CD4-positive, alpha-beta T cell treated with Interleukin-4 for 4 hours (primary cell): Measurements from ENCODE around the gene IFFO2.

ENCODE experiments used
- DNase-seq: peaks from one replicate; pipeline ENCODE4 v3.0.0-alpha.2; 2020

The IFFO2 gene

DNA sequence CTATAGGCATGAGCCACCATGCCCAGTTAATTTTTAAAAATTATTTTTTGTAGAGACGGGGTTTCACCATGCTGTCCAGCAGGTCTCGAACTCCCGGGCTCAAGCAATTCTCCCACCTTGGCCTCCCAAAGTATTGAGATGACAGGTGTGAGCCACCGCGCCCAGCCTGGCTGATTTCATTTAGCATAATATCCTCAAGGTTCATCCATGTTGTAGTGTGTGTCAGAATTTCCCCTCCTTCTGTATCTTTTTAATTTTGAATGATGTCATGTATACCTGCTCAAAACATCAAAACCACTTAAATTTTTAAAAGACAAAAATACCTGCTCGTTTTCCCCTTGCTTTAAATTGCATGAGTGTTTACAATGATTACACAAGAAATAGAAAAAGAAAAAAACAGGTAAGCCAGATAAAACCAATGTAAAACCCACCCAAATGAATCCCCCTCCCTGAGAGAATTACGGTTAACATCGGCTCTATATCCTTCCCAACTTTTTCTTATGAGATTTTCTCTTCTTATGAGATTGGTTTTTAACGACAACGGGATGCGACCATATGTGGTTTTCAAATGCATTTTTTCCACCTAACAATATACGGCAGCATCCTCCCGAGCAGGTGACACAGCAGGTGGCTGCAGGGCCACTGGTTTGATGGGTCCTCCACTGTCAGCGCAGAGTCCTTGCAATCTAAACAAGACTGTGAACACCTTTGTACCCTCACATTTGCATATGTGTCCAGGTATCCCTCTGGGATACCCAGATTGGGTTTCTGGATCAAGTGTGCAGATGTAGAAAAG is 22.1 kb downstream of the IFFO2 start:
- peak; percentile 59 for DNase-seq

GRCh38 chr1:18932879-18933278 is 23.6 kb downstream of the IFFO2 start:
- DNase-seq = no peak

DNA sequence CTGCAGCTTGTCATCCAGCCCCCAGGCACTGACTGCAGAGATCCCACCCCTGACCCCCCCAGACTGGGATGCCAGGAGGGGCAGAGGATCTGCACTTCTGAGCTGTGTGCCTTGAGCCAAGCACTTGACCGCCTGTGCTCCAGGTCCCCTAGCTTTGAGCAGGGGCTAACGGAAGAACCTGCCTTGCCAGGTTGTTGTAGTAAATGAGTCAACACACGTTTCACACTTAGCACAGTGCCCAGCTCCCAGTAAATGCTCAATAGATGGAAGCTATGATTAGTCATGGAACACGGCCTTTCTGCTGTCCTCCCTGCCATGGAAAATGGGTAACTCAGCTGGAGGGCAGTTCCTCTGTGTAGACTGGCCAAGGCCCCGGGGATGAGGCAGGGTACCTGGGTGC is 24.1 kb downstream of the IFFO2 start:
- no peak for DNase-seq

- no peak for DNase-seq
These were observed 24.7 kb downstream of the IFFO2 start for GRCh38 chr1:18931730-18932129.

- no peak for DNase-seq
These were observed 26.8 kb downstream of the IFFO2 start for GRCh38 chr1:18929686-18930085.

DNA sequence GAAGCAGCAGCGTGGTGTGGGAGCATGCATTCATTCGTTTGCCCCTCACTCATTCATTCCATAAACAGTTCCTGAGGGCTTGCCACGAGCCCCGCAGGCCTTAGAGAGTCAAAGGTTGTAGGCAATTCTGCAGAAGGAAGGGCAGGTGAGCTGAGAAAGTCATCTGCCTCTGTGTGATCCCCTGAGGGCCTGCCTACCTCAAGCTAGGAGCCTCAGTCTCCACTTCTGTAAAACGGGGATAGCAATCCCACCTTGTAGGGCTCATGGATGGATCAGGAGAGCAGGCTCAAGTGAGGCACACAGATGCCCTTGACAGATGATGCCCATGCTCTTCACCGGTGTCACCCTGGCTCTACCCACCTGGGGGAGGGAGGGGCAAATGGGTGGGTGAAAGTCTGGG is 27.5 kb downstream of the IFFO2 start:
- no peak for DNase-seq

DNA sequence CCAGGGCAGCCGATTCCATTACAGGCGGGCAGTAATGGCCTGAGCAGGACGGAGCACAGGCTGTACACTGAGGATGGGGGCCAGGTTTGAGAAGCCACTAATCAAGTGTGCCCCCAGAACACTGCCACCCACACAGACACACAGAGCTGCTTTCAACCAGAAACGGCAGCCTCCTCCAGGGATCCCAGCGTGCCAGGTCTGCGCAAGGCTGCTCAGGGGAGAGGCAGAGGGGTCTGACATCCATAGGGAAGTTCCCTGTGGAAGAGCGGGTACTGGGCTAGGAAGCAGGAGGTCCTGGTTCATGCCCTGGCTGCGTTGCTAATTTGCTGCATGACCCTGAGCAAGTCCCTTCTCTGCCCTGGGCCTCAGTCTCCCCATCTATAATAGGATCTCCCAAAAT is 28.1 kb downstream of the IFFO2 start:
- no peak for DNase-seq

- DNase-seq = peak; percentile 68
These were observed 28.7 kb downstream of the IFFO2 start for GRCh38 chr1:18927654-18928272.

DNA sequence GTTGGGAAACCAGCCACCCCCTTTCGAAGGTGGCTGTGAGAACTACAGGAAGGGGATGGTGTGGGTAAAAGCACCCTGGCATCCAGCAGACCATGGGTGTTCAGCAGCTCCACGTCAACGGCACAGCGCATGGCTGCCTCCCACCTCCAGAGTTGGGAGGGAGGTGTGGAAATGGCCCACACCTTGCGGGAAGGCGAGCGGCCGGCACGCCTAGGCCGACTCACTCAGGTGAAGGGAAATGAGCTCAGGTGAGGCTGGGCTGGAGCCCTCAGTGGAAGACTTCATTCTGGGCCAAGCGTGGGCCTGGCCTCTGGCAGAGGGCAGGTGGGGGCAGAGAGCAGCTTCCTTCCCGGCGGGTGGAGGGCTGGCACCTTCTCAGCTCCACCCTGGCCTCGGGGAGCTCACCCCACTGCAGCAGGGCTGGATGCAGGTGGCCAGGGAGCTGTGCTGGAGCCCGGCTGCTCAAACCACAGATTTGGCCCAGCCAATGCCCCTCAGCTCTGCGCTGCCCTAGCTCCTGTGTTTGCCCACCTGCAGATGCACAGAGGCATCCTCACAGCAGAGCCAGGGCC is 29.3 kb downstream of the IFFO2 start:
- DNase-seq = peak; percentile 37

- peak; percentile 92 for DNase-seq
These were observed 30.0 kb downstream of the IFFO2 start for GRCh38 chr1:18926315-18927081.

DNA sequence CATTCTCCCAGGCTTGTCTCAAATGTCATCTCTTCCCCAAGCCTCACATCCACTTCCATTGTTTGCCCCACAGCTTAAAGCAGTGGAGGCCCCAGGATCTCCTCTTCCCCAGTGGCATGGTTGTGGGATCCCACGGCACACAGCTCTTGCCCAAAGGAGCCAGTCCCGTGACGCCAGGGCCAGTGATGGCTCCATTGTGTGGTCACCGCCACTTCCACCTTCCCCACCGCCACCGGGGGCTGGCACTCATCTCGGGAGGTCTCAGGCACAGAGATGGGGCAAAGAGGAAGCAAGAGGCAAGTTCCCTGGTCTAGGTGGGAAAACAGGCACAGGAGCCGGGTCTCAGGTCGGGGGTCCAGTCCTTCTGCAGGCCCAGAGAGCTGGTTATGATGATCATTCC is 31.2 kb downstream of the IFFO2 start:
- no peak for DNase-seq

DNA sequence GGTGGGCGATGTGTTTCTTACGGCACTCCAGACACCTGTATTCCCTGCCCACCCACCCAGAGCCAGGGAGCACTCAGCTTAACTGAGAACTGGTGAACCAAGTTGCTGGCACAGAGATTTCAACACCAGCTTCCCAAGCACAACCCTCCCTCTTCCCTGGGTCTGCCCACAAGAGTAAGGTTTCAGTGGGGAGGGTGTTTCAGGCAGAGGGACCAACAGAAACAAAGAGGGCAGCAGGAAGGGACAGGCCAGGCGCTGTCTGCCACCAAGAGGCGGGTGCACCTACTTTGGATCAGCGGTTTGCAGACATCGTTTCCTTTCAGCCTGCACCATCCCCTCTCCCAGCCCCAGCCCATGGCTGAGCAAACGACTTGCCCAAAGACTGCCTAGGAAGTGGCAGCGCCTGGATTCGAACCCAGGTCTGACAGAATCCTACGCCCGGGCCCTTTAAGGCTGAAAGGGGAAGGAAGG is 32.2 kb downstream of the IFFO2 start:
- no peak for DNase-seq

- DNase-seq = no peak
These were observed 32.7 kb downstream of the IFFO2 start for GRCh38 chr1:18923756-18924211.

DNA sequence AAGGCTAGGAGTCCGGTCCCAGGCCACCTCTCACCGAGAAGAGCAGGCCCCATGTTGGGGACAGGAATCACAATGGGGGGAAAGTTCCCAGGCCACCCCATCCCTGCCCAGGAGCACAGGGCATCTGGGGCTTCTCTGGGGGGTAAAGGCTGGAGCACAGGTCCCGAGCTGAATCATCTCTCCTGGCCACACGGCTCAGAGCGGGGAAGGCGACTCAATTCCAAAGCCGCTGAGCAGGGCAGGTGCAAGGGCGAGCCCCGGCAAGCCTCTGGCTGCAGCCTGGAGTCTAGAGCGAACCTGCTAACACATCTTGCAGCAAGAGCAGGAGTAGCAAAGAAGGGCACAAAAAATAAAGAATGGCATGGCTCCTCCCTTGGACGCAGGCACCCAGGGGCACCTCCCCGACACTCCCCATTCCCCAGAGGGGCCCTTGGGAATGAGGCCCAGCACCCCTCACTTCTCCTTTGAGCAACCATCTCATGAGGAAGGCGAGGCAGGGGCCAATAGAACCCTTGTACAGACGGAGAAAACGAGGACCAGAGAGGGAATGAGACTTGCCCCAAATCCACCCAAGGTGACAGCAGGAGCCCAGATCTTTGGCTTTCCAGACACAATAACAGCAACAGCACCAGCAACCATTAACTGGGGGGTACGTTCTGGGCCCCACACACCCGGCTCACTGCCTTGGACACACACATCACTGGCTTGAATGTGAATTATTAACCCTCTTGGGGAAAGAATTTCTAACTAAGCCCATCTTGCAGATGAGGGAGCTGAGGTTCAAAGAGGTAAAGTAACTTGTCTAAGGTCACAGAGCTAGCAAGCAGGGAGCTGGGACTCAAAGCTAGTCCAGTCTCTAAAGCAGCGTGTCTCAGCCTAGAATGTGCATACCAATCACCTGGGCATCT is 33.4 kb downstream of the IFFO2 start:
- no peak for DNase-seq

GRCh38 chr1:18922319-18922726 is 34.2 kb downstream of the IFFO2 start:
- DNase-seq = no peak

GRCh38 chr1:18921516-18922251 is 34.8 kb downstream of the IFFO2 start:
- DNase-seq = no peak

GRCh38 chr1:18920931-18921330 is 35.5 kb downstream of the IFFO2 start:
- no peak for DNase-seq

DNA sequence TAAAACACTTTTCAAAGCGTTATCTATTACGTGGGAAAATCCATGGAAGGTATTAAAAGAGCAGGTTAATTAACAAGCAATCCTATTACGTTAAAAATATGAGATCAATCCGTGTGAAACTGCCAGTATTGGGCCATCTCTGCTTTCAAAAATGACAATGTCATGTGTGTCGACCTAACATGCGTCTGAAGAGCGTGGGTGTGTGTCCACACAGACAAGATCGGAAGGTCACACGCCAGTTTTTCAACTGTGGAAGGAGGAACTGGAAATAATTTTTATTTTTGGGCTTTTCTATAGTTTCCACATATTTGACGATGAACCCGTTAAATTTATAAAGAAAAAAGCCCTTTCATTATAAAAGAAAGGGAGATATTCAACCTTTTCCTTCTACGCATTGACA is 36.5 kb downstream of the IFFO2 start:
- DNase-seq = no peak

- DNase-seq = no peak
These were observed 37.1 kb downstream of the IFFO2 start for GRCh38 chr1:18919197-18919905.

GRCh38 chr1:18918417-18918816 is 38.1 kb downstream of the IFFO2 start:
- DNase-seq = no peak
